GM19351 (cell line): ENCODE results near the gene IL5RA.

ENCODE experiments used
- ATAC-seq: cut with Tn5 transposase; IDR thresholded peaks from one replicate; pipeline ENCODE4 v1.9.1; 2021; ENCODE audit warnings: mild to moderate bottlenecking, moderate library complexity; ENCODE audit not compliant: unreplicated experiment

The IL5RA gene

GRCh38 chr3:3109407-3110298, 521 bp downstream of the IL5RA start:
- ATAC-seq, result peak; percentile 85

- no peak for ATAC-seq
These were observed 2.3 kb downstream of the IL5RA start for GRCh38 chr3:3107858-3108257.

- ATAC-seq, result no peak
These were observed 3.0 kb downstream of the IL5RA start for GRCh38 chr3:3107181-3107580.

- no peak for ATAC-seq
These were observed 4.4 kb downstream of the IL5RA start for GRCh38 chr3:3105815-3106214.

DNA sequence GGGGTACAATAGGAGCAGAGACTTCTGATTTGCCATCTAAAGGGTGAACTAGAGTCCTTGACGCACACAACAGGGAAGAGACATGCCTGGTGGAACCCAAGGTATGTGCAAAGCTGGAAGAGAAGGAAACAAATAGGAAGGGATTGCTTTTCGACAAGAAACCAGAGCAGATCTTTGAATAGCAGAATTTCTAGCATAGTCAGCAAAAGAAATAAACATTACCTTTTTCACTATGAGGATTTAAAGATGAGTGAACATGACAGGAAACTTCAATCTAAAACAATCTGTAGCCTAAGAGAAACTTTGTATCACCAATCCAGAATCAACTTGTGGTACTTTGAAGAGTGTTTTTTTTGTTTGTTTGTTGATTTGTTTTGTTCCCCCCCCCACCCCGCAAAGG, 4.9 kb downstream of the IL5RA start:
- no peak for ATAC-seq

- ATAC-seq, result no peak
These were observed 7.4 kb downstream of the IL5RA start for GRCh38 chr3:3102751-3103150.

GRCh38 chr3:3101660-3102458, 8.3 kb downstream of the IL5RA start:
- ATAC-seq, result peak; percentile 66

GRCh38 chr3:3097958-3098357, 12.2 kb downstream of the IL5RA start:
- no peak for ATAC-seq

DNA sequence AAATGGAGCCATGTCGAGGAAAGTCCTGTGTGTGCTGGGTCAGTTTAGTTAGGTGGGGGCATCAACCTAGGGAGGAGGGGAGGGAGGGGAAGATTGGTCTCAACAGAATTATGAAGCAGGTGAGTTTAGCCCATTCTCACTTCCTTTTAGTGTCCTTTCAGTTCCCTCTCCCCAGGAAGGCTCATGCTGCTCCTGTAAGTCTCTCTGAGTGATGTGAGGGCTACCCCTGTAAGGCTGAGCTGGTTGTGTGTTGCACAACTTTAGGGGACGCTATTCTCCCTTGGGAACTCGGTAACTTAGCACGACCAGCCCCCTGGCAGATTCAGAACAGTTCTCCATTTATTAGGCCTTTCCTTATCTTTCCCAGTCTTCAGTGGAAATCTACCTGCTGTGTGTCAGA, 21.2 kb downstream of the IL5RA start:
- peak; percentile 97 for ATAC-seq

GRCh38 chr3:3087716-3088465, 22.3 kb downstream of the IL5RA start:
- no peak for ATAC-seq

DNA sequence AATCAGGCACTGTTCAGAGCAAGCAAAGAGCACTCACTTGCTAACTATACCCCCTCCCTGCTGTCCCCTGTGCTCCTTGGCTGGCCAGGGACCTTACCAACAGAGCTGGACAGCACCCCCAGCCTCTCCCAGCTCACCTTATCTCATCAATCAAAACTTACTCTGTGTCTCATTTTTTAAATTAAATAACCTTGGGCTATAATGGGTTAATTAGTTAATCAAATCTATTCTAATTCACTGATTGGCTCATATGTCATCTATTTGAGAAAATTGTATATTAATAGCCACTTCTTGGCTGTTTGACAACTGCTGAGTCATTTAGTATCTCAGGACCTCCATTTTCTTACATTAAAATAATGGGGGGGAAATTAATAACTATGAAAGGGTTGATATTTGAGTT, 22.9 kb downstream of the IL5RA start:
- no peak for ATAC-seq

GRCh38 chr3:3086239-3086638, 23.9 kb downstream of the IL5RA start:
- ATAC-seq, result no peak

- ATAC-seq, result peak; percentile 30
These were observed 24.4 kb downstream of the IL5RA start for GRCh38 chr3:3085782-3086181.

GRCh38 chr3:3084890-3085289, 25.3 kb downstream of the IL5RA start:
- ATAC-seq, result no peak

DNA sequence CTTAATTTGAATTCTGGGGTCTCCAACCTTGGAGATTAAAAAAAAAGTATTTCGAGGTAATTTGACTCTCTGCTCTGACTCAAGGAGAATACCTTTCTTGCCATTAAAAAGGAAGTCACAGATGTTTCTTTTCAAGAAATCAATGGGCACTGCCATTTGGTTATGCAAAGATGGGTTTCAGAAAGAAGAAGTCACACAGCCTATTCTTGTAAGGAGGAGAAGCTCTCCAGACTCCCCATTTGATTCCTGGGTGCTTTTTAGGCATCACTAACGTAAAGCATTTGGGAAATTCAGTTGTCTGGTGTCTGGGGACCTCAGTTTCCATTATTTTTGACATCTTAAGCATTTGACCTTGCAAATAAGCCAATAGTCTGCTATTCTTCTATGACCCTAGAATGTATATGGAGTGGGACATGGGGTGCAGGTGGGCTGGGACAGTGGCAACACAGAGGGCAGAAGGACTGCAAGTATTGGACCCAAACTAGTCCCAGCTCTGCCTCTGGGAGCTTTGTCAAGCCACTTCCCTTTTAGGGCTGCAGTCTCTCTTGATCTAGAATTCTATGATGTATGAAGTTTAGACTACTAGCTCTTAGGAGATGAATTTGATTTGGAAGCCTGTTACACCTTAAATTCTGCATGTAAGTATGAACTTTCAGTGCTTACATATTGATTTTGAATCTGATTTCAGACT, 27.8 kb downstream of the IL5RA start:
- ATAC-seq, result peak; percentile 70

DNA sequence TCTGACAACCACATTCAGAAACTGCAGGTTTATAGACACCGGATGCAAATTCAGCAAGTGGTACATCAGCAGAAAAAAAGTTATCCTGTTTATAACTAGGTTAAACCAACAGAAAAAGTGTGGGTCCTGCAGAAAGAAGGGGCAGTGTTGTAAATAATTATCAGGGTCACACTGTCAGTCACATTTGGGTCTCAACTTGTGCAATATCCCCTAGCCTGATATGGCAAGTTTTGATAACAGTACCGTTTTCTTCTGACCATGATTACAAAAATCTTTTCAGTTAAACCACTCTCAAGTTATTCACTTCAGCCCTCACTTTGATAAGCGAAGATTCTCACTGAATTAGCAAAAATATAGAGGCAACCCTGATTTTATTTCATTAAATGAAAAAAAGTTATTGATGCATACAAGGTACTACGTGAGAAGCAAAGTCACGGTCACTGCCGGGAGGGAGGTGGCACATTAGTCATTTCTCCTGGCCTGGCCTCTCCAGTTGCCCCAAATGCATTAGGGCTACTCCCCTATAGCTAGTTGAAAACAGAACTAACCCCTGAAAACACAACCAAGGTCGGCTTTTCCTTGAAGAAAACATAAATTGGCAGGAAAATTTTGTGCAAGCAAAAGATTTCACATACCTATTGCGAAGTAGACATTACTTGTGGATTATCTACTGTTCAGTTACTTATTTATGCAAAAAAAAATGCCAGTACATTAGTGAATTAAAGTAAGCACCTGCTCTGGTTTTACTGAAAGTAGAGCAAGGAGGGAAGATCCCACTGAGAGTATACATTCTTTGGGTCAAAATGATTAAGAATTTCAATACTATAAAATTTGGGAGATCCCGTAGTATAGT, 28.6 kb downstream of the IL5RA start:
- ATAC-seq, result peak; percentile 29

- no peak for ATAC-seq
These were observed 29.9 kb downstream of the IL5RA start for GRCh38 chr3:3080309-3080708.

DNA sequence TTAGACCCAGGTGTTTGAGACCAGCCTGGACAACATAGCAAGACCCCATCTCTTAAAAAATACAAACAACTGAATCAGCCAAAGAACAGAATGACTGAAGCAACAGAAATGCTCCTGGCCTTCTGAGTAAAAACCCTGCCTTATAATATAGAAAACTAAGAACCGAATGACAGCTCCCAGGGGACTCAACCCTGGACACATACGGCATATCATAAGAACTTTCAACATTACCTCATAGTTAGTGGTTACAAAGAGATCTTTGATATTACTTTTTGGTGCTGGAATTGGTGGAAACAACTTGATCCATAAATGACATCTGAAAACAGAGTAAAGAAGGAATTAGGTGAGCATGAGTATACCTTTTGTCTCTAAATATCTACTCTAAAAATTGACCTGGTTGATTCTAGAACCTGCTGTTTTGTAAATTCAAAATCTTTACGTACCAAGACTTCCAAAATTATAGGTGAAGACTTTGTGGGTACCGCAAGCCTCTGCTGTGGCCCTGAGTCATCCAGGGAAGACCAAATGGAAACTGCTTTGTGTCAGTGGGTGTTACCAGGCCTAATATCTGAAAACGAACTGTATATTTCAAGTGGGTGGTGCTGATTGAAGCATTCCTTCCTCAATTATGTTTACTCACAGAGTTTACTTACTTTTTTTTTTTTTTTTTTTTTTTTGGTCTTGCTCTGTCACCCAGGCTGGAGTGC, 35.5 kb downstream of the IL5RA start:
- ATAC-seq, result peak; percentile 87

DNA sequence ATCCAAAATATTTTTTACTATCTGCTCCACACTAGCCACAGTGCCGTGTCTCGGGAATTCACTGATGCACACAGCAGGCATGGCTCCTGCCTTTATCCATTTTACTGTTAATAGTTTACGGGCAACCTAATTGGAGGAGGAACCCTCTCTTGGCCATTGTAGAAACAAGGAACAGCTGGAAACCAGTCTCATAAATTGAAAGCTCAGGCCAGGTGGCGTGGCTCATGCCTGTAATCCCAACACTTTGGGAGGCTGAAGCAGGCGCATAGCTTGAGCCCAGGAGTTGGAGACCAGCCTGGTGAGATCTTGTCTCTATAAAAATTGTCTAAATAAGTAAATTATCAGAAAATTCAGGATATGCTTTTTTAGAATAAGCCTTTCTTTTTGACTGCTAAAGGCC, 39.0 kb downstream of the IL5RA start:
- ATAC-seq, result no peak
